Superior temporal gyrus (tissue), 1 donor: ENCODE results near the gene MANEAL.
"Not testable (repeated sequence)": the region's sequence is repeated elsewhere in the genome, so short reads cannot be mapped to it uniquely, and the experiment has no call there.

Experiments
- DNase-seq: peaks from one replicate; pipeline ENCODE4 v3.0.0-alpha.2; 2016; ENCODE audit errors: extremely low spot score

The MANEAL gene

GRCh38 chr1:37793773-37794371 is at the start of gene MANEAL:
MANEAL (plus strand) TSS chr1:37793847; CDS start chr1:37794183, 336 bp downstream.
- peak; percentile 33 for DNase-seq

GRCh38 chr1:37746806-37747205 is 46.8 kb upstream of the MANEAL start:
- DNase-seq, result no peak

GRCh38 chr1:37748565-37748964 is 45.1 kb upstream of the MANEAL start:
- no peak for DNase-seq

GRCh38 chr1:37752213-37752582 is 41.4 kb upstream of the MANEAL start:
- DNase-seq, result no peak

GRCh38 chr1:37752583-37753471 is 40.8 kb upstream of the MANEAL start:
- DNase-seq, result no peak

GRCh38 chr1:37753473-37754321 is 40.0 kb upstream of the MANEAL start:
- no peak for DNase-seq

- peak; percentile 24 for DNase-seq
Measured at GRCh38 chr1:37755290-37755689, 38.4 kb upstream of the MANEAL start.

GRCh38 chr1:37755951-37756560 is 37.6 kb upstream of the MANEAL start:
- DNase-seq, result no peak

- no peak for DNase-seq
Measured at GRCh38 chr1:37759451-37759850, 34.2 kb upstream of the MANEAL start.

GRCh38 chr1:37761416-37762095 is 32.1 kb upstream of the MANEAL start:
- DNase-seq, result no peak

- no peak for DNase-seq
Measured at GRCh38 chr1:37762516-37762915, 31.1 kb upstream of the MANEAL start.

GRCh38 chr1:37763791-37764413 is 29.7 kb upstream of the MANEAL start:
- DNase-seq, result no peak

GRCh38 chr1:37764414-37764825 is 29.2 kb upstream of the MANEAL start:
- peak; percentile 27 for DNase-seq

GRCh38 chr1:37764888-37765441 is 28.7 kb upstream of the MANEAL start, which contains the start of gene EPHA10:
EPHA10 (minus strand) TSS chr1:37765120; CDS start chr1:37765066, 54 bp downstream.
- DNase-seq, result peak; percentile 62

- DNase-seq, result peak; percentile 47
Measured at GRCh38 chr1:37765916-37766664, 27.6 kb upstream of the MANEAL start.

- no peak for DNase-seq
Measured at GRCh38 chr1:37767488-37767887, 26.2 kb upstream of the MANEAL start.

GRCh38 chr1:37771440-37771839 is 22.2 kb upstream of the MANEAL start:
- not testable (repeated sequence) for DNase-seq

- DNase-seq, result no peak
Measured at GRCh38 chr1:37776946-37777516, 16.6 kb upstream of the MANEAL start.

- DNase-seq, result no peak
Measured at GRCh38 chr1:37778654-37779053, 15.0 kb upstream of the MANEAL start.
